Sigmoid colon (tissue), 4 donors: ENCODE data around the gene KLHDC8A.

ENCODE experiments used
- EP300 ChIP-seq, 4 donors: sonication (generic); formaldehyde crosslinking; IDR thresholded peaks; one replicate each; pipeline ENCODE4 v1.6.1; 2017; ENCODE audit warnings: antibody characterized with exemption in 4 of 4
- POLR2A ChIP-seq, 2 donors: fragments of 450-650 bp; IDR thresholded peaks; one replicate each; pipeline ENCODE4 v1.6.1; 2016; ENCODE audit warnings: antibody characterized with exemption in 2 of 2, mild to moderate bottlenecking in 2 of 2, moderate library complexity in 2 of 2

DNA sequence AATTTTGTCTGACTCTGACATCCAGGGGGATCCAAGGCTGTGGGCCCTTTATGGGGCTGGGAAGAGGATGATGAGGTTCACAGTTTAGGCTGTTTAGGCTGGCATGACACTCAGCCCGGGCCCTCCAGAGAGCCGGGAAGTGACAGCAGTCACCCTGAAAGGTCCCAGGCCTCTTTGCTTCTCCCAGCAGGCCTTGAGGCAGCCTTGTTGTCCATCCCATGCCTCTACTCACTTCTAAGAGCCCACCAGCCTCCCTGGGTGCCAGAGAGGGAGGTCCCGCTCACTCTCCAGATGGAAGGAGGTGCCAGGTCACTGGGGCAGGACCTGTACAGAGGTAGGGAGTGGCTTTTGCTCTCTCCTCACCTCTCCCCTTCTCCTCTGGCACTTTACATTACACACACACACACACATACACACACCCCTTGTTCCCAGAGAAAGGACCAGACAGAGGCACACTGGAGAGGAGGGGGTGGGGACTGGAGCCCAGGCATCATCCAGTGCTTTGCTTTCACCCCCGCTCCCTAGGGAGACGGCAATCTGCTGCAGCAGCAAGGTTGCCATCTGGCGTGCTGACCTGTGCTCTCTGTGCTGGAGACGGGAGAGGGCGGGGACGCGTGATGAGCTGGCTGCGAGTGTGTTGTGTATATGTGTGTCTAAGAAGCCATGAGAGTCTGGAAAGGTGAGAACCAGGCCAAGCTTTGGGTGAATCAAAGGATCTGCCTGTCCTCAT lies 4.6 kb downstream of the KLHDC8A start:
- TF ChIP-seq EP300 (IDR thresholded peaks at IDR 0.05) (no peak), POLR2A (IDR thresholded peaks at IDR 0.05) (no peak)
